Memory B cell (primary cell): ENCODE measurements around the gene LRP8.

Experiments used
- ATAC-seq: fragments of 150-1000 bp; cut with Tn5 transposase; 2 replicates; pipeline ENCODE4 v1.10.0; 2021; ENCODE audit warnings: low read depth, mild to moderate bottlenecking, moderate library complexity
- DNase-seq, 2 donors: peaks; one replicate each; pipeline ENCODE4 v3.0.0; 2022; ENCODE audit warnings: low spot score in 2 of 2
- H3K27ac Mint-ChIP-seq: one replicate; pipeline ENCODE4 v1.8.0; 2022; ENCODE audit warnings: mild to moderate bottlenecking, moderate library complexity, mixed read lengths
- H3K27me3 Mint-ChIP-seq: one replicate; pipeline ENCODE4 v1.8.0; 2022; ENCODE audit warnings: mixed read lengths
- H3K36me3 Mint-ChIP-seq: one replicate; pipeline ENCODE4 v1.8.0; 2022; ENCODE audit warnings: mild to moderate bottlenecking, mixed read lengths
- H3K4me1 Mint-ChIP-seq: one replicate; pipeline ENCODE4 v1.8.0; 2022; ENCODE audit warnings: mixed read lengths
- H3K4me3 Mint-ChIP-seq: one replicate; pipeline ENCODE4 v1.8.0; 2022; ENCODE audit warnings: mild to moderate bottlenecking, moderate library complexity, mixed read lengths
- H3K9me3 Mint-ChIP-seq: one replicate; pipeline ENCODE4 v1.8.0; 2022; ENCODE audit warnings: mixed read lengths

The LRP8 gene

DNA sequence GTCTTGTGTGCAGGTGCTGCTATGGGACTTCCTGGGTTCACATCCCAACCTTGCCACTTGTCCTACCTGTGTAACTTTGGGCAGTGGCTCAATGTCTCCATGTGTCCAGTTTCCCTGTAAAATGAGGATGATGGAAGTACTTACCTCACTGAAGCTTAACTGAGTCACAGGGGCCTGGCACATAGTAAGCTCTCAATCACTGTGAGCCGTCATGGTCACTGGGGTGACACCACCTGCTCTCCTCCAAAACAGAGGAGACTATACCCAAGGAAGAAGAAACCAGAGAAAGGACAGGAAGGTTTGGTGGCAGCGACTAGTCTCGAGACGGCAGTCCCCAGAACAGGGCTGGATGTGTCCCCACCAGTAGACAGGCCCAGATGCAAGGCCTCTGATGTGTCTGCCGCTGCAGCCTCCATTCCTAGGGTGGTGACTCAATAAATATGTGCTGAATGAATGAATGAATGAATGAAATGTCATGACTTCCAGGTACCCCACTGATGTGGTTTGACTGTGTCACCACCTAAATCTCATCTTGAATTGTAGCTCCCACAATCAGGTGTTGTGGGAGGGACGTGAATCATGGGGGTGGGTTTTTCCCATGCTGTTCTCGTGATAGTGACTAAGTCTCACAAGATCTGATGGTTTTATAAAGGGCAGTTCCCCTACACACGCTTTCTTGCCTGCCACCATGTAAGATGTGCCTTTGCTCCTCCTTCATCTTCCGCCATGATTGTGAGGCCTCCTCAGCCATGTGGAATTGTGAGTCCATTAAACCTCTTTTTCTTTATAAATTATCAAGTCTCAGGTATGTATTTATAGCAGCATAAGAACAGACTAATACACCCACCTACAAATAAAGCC lies 13.0 kb upstream of the LRP8 start:
- ATAC-seq (no peak), DNase-seq (peak in 1 of 2 donors; percentile 7)
- no peak overlapping the region for H3K4me3 Mint-ChIP-seq
- no peaks in the 10 kb centered on the region for H3K36me3 Mint-ChIP-seq
- no peak overlapping the region for H3K27ac Mint-ChIP-seq
- H3K9me3 Mint-ChIP-seq, result no peaks in the 10 kb centered on the region
- peaks cover 7% of the 10 kb centered on the region for H3K4me1 Mint-ChIP-seq
- no peaks in the 10 kb centered on the region for H3K27me3 Mint-ChIP-seq

DNA sequence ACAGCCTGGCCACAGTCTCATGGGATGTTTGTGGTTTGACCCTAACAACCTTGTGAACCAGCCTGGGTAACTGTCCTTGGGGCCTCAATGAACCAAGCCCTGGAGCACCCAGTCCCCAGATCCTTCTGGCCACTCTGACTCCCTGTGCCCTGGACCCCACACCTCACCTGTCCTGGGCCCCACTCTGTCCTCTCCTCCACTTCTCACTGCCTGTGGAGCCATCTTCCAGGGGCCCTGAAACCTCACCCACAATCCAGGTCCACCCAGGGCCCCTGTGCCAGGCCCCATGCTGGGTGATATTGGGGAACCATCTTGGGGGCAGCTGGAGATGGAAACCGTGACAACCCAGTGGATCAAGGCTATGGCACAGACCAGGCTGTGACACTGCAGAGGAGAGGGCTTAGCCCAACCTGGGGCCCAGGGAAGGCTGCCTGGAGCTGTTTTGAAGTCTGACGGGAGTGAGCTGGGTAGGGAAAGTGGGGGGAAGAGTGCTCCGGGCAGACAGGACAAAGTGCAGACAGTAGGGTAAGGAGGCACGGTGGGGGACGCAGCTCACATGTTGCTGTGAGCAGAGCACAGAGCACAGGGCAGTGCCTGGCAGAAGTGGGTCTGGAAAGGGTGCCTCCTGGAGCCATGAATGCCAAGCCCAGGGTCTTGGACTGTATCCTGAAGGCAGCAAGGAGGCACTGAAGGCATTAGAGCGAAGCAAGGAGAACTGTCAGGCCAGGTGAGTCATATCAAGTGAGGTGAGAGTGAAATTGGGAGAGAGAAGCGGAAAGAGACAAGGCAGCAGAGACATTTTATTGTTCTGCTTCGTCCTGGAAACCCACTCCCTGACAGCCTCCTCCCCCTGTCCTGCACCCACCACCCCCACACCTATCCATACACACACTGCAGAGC lies 12.1 kb upstream of the LRP8 start:
- no peaks in the 10 kb centered on the region for H3K36me3 Mint-ChIP-seq
- H3K4me1 Mint-ChIP-seq, result peaks cover 9% of the 10 kb centered on the region
- peak overlapping the region; percentile 18 for H3K27ac Mint-ChIP-seq
- DNase-seq, result peak in 1 of 2 donors; percentile 4
- ATAC-seq, result no peak
- no peaks in the 10 kb centered on the region for H3K9me3 Mint-ChIP-seq
- H3K4me3 Mint-ChIP-seq, result no peak overlapping the region
- no peaks in the 10 kb centered on the region for H3K27me3 Mint-ChIP-seq

DNA sequence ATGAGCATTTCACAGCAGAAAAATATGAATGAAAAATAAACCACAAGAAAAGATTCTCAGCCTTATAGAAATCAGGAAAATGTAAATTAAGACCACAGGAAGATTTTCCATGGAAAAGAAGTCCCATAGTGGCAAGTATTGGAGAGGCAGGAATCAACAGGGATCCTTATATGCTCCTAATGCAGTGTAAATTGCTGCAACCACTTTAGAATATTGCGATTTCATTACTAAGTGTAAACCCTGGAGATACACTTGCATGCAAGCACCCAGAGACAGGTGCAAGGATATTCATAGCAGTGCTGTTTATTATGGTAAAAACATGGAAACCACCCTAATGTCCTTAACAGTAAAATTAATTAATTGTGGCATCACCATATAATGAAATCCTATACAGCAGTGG lies 10.6 kb upstream of the LRP8 start:
- H3K4me1 Mint-ChIP-seq, result peaks cover 15% of the 10 kb centered on the region
- DNase-seq, result no peak
- no peak overlapping the region for H3K27ac Mint-ChIP-seq
- no peaks in the 10 kb centered on the region for H3K36me3 Mint-ChIP-seq
- H3K27me3 Mint-ChIP-seq, result no peaks in the 10 kb centered on the region
- no peak overlapping the region for H3K4me3 Mint-ChIP-seq
- no peak for ATAC-seq
- no peaks in the 10 kb centered on the region for H3K9me3 Mint-ChIP-seq

DNA sequence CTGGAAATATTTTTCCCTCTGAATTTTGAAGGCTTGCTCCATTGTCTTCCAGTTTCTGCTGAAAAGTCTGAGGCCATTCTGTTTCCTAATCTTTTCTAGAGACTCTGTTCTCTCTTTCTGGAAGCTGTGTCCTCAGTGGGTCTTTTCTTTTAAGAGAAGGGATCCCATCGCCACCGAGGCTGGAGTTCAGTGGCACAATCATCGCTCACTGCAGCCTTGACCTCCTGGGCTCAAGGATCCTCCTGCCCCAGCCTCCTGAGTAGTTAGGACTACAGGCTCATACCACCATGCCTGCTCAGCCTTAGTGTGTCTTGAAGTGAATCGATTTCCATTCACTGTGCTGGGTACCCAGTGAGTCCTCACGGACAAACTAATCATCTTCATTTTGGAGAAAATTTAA lies 9.6 kb upstream of the LRP8 start:
- Mint-ChIP-seq H3K4me1 (peaks cover 15% of the 10 kb centered on the region), H3K4me3 (no peak overlapping the region), H3K27me3 (no peaks in the 10 kb centered on the region), H3K9me3 (no peaks in the 10 kb centered on the region), H3K36me3 (no peaks in the 10 kb centered on the region), H3K27ac (no peak overlapping the region)
- no peak for DNase-seq
- no peak for ATAC-seq

DNA sequence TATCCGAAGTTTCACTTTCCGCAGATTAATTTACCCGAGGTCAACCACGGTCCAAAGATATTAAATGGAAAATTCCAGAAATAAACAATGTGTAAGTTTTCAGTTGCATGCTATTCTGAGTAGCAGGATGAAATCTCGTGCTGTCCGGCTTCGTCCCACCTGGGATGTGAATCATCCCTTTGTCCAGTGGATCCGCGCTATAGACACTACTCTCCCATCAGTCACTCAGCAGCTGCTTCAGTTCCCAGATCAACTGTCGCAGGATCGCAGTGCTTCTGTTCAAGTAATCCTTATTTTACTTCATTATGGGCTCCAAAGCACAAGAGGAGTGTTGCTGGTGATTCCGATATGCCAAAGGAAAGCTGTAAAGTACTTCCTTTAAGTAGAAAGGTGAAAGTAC lies 8.3 kb upstream of the LRP8 start:
- Mint-ChIP-seq H3K4me1 (peaks cover 17% of the 10 kb centered on the region), H3K27ac (no peak overlapping the region), H3K36me3 (no peaks in the 10 kb centered on the region), H3K27me3 (no peaks in the 10 kb centered on the region), H3K9me3 (no peaks in the 10 kb centered on the region), H3K4me3 (no peak overlapping the region)
- no peak for DNase-seq
- ATAC-seq, result no peak

DNA sequence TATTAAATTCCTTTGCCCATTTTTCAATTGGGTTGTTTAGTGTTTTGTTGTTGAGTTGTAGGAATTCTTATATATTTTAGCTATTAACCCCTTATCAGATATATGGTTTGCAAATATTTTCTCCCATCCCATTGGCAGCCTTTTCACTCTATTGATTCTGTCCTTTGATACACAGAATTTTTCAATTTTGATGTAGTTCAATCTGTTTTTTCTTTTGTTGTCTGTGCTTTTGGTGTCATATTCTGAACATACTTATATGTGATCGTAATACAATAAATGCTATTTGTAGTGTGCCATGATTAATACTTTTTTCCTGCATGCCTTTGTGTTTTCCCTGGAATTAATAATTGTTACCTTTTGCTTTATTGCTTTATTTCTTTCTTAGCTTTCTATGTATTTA lies 7.8 kb upstream of the LRP8 start:
- Mint-ChIP-seq H3K36me3 (no peaks in the 10 kb centered on the region), H3K4me1 (peaks cover 17% of the 10 kb centered on the region), H3K9me3 (no peaks in the 10 kb centered on the region), H3K4me3 (no peak overlapping the region), H3K27ac (no peak overlapping the region), H3K27me3 (no peaks in the 10 kb centered on the region)
- no peak for DNase-seq
- ATAC-seq, result no peak

DNA sequence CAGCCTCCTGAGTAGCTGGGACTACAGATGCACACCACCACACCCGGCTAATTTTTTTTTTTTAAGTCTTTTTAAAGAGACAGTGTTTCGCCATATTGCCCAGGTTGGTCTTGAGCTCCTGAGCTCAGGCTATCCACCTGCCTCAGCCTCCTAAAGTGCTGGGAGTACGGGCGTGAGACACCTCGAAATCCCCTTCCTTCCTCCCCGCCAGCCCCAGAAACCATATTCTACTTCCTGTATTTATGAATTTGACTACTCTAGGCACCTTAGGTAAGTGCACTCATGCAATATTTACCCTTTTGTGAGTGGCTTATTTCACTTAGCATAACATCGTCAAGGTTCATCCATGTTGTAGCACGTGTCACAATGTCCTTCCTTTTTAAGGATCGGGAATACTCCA lies 6.9 kb upstream of the LRP8 start:
- DNase-seq (peak in 1 of 2 donors; percentile 11), ATAC-seq (peak; percentile 99)
- peak overlapping the region; percentile 18 for H3K4me3 Mint-ChIP-seq
- H3K4me1 Mint-ChIP-seq, result peaks cover 17% of the 10 kb centered on the region
- H3K36me3 Mint-ChIP-seq, result no peaks in the 10 kb centered on the region
- H3K27ac Mint-ChIP-seq, result peak overlapping the region; percentile 42
- H3K27me3 Mint-ChIP-seq, result no peaks in the 10 kb centered on the region
- no peaks in the 10 kb centered on the region for H3K9me3 Mint-ChIP-seq

DNA sequence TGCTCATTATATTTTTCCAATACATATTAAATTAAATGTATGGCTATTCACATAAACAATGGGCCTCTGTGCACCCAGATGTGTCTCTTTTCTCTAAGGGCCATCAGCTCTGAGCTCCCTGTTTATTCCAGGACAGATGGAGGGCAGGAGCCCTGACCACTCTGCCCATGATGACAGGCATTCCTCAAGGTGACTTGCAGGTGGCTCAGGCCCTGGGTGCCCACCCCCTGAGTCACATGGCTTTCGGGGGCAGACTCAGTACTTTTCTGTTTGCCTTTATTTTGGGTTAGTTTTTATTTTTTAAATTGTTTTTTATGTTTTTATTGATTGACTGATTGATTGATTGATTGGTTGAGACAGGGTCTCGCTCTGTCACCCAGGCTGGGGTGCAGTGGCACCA lies 6.4 kb upstream of the LRP8 start:
- peaks cover 17% of the 10 kb centered on the region for H3K4me1 Mint-ChIP-seq
- no peak overlapping the region for H3K27ac Mint-ChIP-seq
- ATAC-seq, result no peak
- H3K27me3 Mint-ChIP-seq, result no peaks in the 10 kb centered on the region
- DNase-seq, result peak in 1 of 2 donors; percentile 5
- H3K36me3 Mint-ChIP-seq, result no peaks in the 10 kb centered on the region
- no peak overlapping the region for H3K4me3 Mint-ChIP-seq
- H3K9me3 Mint-ChIP-seq, result no peaks in the 10 kb centered on the region

DNA sequence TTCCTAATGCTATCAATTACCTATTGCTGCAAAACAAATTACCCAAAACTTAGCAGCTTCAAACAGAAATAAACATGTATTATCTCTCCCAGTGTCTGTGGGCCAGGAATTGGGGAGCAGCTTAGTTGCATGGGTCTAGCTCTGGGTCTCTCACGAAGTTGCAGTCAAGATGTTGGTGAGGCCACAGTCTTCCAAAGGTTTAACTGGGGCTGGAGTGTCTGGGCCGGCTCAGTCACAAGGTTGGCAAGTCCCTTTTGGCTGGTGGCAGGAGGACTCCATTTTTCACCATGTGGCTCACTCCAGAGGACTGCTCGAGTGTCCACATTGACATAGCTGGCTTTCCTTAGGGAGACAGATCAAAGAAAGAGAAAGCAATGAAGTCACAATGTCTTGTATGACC lies 5.0 kb upstream of the LRP8 start:
- Mint-ChIP-seq H3K27me3 (no peaks in the 10 kb centered on the region), H3K4me1 (peaks cover 21% of the 10 kb centered on the region), H3K27ac (peak overlapping the region; percentile 23), H3K4me3 (no peak overlapping the region), H3K9me3 (no peaks in the 10 kb centered on the region), H3K36me3 (no peaks in the 10 kb centered on the region)
- no peak for DNase-seq
- no peak for ATAC-seq

DNA sequence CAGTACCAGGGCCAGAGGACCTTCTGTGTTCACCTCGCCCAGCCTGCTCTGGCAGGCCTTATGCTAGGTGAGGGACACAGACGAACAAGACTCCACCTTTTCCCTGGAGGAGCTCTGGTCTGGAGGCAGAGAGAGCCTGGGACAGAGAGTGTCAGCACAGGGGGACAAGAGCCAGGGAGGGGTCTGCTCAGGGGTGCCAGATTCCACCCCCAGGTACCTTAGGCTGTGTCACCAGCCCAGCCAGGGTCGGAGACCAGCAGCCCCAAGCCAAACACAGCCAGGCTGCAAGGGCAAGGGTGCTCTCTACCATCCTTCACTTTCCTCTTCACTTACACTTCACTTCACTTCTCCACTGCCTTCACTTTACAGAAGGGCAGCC lies 4.3 kb upstream of the LRP8 start:
- Mint-ChIP-seq H3K27ac (peak overlapping the region; percentile 23), H3K9me3 (no peaks in the 10 kb centered on the region), H3K4me1 (peaks cover 21% of the 10 kb centered on the region), H3K27me3 (no peaks in the 10 kb centered on the region), H3K4me3 (no peak overlapping the region), H3K36me3 (no peaks in the 10 kb centered on the region)
- no peak for DNase-seq
- no peak for ATAC-seq

DNA sequence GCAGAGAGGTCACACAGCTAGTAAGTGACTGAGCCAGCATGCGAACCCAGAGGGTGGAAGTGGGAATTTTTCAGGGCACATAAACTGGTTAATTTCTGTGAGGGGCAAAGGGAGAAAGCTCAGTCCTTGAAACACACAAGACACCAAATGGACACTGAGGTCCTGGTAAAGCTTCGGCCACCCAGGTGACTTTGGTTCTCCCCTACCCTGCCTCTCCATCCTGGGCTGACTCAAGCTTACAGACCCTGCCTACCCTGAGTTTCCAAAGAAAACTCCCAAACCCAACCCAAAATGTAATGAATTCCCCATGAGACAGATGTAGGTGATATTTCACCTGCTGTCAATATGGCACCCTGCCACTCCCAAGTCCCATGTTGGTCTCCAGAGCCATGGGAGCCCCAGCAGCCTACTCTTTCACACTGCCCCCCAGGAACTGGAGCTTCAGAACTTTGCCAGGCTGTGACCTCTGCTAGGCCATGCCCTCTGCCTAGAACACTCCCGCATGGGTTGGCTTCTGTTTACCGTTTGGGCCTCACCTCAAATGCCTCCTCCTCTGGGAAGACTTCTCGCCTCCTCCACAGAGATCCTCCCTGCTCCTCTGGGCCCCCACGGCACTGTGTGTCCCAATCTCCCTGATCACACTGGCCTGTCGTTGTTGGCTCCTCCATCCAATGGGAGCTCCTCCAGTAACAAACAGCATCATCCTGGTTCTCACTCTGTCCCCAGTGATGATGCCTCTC lies 3.7 kb upstream of the LRP8 start:
- ATAC-seq (no peak), DNase-seq (no peak)
- Mint-ChIP-seq H3K9me3 (no peaks in the 10 kb centered on the region), H3K4me1 (peaks cover 21% of the 10 kb centered on the region), H3K4me3 (no peak overlapping the region), H3K27ac (peak overlapping the region; percentile 23), H3K36me3 (no peaks in the 10 kb centered on the region), H3K27me3 (no peaks in the 10 kb centered on the region)

DNA sequence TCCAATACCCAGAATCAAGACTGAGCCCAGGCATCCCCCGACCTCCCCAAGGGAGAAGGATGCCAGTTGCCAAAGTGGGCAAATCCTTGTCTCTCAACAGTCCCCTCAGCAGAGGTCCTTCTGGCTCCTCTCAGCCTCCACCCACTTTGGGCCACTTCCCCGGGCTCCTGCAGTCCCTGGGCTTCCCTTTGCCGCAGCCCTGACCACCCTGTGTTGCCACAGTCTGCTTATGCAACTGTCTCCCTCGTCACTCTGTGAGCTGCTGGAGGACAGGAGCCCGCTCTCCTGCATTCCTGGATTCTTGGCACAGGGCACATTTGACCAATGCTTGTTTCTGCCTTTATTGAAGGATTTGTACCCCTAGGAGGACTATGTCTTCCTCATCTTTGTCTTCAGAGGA lies 2.9 kb upstream of the LRP8 start:
- no peak overlapping the region for H3K4me3 Mint-ChIP-seq
- no peak overlapping the region for H3K27ac Mint-ChIP-seq
- no peaks in the 10 kb centered on the region for H3K36me3 Mint-ChIP-seq
- H3K9me3 Mint-ChIP-seq, result no peaks in the 10 kb centered on the region
- peaks cover 22% of the 10 kb centered on the region for H3K4me1 Mint-ChIP-seq
- H3K27me3 Mint-ChIP-seq, result no peaks in the 10 kb centered on the region
- ATAC-seq, result no peak
- no peak for DNase-seq

DNA sequence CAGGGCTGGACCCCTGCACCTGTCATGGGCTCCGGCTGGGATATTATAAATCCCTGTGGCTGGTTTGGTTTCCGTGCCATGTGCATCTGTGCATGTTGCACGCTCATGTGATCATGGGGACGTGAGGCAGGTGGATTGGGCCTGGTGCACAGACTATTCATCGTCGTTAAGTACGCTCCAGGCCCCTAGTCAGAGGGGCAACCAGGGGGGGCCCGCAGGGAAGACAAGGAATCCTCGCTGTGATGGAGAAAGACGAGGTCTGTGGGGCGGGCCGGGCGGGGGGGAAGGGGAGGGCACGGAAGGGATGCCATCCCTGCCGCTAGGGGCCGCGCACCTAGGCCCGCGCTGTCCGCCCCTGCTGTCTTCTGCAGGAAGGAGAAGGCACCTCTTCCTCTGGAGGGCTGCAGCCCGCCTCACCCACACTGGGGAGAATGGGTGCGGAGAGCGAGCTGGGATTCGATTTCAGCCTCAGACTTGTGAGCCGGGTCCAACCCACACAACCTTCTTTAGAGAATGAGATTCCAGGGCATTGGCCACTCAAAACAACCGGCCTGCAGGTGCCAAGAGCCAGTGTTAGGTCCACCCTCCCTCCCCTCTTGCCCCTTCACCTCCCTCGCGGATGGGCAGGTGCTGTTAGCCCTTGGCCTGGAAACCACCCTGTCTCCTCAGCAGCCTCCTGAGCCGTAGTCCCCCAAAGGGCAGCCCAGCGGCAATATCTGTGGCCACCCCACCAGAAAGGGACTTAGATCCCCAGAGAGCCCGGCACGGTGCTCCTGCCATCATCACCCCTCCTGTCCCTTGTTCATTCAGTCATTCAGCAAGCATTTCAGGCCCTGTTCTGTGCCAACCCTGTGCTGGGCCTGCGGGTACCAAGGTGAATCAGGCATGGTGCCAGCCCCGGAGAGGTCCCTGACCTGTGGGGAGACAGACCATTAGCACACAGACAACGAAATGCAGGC lies 950 bp upstream of the LRP8 start:
- Mint-ChIP-seq H3K9me3 (no peaks in the 10 kb centered on the region), H3K4me1 (peaks cover 13% of the 10 kb centered on the region), H3K27me3 (no peaks in the 10 kb centered on the region), H3K4me3 (peak overlapping the region; percentile 99), H3K27ac (peak overlapping the region; percentile 81), H3K36me3 (no peaks in the 10 kb centered on the region)
- ATAC-seq, result no peak
- DNase-seq, result no peak
